NCI-H524 (cell line): Measurements from ENCODE around the gene CAMSAP3.

Experiments used
- DNase-seq, 2 experiments: peaks; one replicate each; lab custom pipeline; 2025; lab: John Stamatoyannopoulos, UW

The CAMSAP3 gene

DNA sequence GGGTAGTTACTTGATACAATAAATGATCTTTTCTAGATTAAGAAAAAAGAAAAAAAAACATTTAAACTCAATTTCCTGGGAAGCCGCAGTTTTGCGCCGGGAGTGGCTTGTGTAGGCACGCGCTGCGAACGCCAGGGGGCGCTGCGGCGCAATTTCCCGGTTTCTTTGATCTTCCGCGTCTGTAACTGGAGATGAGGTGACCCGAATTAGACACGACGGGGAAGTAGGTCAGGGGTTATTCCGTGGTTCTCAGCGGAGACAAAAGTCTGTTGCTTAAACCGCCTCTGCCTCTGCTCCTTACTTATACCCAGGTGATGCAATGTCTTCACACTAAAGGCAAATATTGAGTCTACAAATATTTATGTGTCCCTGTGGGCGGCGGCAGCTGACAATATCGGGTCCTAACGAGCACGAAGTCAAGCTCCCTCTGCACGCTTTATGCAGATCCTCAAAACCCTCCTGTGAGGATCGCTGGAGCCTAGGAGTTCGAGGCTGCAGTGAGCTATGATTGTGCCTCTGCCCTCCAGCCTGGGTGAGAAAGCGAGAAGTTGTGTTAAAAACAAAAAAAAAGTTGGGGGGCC lies 56.5 kb downstream of the CAMSAP3 start:
- peak; percentile 66 to 82 for DNase-seq

DNA sequence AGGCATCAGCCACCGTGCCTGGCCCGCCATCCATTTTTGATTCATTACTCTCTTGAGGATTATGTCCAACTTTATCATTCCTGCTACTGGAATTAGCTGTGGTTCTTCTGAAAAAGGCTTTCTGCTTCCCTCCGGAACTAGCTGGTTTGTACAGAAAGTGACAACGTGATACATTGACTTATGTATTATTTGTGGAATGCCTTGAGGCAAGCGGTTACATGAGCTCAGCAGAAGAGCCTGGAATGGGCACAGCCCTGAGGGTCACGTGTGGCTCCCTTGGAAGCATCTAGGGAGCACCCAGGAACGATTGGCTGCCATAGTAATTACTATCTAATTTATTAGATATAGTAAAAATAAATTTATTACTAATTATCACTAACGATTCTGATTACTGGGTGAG lies 58.7 kb downstream of the CAMSAP3 start:
- no peak for DNase-seq

DNA sequence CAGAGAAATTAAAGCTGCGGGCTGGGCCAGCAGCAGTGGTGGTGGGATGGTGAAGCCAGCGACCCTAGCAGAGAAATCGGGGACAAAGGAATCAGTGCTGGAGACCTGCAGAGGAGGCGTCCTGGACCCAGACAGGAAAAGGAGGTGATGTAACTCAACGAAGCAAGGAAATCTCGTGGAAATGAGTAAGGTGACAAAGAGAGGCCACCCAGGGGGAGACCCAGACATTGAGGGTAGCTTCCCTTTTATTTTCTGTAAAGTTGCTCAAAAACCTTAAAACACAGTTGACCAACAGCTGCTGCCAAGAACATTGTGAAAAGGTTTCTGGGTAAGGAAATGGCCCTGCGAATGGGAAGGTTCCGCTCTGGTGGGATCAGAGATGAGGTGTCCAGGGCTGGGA lies 59.9 kb downstream of the CAMSAP3 start:
- DNase-seq, result no peak

DNA sequence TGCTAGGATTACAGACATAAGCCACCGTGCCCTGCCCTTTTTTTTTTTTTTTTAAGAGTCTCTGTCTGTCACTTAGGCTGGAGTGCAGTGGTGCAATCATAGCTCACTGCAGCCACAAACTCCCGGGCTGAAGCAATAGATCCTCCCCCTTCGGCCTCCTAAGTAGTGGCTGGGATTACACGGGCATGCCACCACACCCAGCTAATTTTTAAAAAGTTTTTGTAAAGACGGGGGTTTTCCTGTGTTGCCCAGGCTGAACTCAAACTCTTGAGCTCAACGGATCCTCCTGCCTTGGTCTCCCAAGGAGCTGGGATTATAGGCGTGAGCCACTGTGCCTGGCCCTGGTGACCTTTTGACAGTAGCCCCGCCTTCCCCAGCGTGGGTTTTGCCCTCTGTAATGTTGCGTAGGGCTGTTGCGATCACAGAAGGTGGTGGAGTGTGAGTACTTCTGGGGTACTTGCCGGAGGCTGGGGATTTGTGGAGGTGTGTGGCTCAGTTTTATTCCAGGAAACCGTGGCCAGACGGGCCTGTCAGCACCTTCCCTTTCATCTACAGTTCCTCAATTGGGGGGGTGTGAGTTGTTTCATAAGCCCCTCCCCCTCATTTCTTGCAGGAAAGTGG lies 61.6 kb downstream of the CAMSAP3 start:
- DNase-seq, result no peak

DNA sequence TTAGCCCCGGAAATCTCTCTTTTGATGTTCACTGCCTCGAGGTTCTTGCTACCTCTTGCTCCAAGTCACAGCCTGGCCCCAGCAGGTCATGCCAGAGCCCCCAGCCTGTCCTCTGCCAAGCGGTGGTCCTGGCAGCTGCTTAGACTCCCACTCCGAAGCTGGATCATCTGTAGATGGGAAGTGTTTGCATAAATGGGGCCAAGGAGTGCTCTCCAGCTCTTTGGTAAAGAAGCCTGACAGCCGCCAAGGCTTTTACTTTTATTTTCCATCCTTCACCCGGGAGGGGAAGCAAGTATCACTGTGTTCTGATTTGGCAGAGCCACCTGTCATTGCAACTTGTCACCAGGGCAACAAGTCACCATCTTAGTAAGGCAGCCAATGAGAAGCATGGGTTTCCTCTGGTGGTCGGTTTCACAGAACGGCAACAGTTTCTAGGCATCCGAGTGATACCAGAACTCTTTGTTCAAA lies 62.6 kb downstream of the CAMSAP3 start:
- DNase-seq, result peak; percentile 66 to 84

DNA sequence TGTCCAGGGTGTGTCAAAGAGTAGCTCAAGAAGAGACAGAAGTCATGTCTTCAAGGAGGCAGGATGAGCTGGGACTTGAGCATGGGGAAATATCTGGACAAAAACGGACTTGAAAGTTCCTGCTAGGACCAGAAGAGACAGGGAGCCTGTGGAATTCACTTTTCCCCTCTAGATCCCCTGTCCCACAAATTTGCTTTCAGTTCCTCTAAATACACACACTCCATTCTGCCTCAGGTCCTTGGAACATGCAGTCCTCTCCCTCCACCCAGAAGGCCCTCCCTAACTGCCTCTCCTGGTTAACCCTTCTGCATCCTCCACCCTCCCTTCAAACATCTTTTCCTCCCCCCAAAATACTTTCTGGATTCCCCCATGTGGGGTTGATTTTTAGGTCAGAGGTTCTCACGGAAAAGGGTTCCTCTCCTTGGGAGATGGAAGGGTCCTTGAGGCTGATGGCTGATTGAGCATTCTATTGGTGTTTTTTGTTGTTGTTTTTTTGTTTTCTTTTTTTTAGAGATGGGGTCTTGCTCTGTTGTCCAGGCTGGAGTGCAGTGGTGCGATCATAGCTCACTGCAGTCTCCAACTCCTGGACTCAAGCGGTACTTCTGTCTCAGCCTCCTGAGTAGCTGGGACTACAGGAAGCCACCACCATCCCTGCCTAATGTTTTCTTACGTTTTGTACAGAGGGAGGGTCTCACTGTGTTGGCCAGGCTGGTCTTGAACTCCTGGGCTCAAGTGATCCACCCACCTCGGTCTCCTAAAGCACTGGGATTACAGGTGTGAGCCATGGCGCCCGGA lies 66.3 kb downstream of the CAMSAP3 start:
- no peak for DNase-seq

DNA sequence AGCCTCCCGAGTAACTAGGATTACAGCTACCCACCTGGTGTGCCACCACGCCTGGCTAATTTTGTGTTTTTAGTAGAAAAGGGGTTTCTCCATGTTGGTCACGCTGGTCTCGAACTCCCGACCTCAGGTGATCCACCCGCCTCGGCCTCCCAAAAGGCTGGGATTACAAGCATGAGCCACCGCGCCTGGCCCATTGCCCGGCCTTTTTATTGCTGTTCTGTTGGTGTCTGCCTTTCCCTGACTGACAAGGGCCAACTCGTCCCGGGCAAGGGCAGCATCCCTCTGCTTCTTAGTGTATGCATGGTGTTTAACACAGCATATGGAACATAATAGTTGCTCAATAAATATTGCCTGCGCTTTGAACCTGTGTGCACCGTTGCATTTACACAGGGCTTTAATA lies 67.0 kb downstream of the CAMSAP3 start:
- DNase-seq, result no peak

DNA sequence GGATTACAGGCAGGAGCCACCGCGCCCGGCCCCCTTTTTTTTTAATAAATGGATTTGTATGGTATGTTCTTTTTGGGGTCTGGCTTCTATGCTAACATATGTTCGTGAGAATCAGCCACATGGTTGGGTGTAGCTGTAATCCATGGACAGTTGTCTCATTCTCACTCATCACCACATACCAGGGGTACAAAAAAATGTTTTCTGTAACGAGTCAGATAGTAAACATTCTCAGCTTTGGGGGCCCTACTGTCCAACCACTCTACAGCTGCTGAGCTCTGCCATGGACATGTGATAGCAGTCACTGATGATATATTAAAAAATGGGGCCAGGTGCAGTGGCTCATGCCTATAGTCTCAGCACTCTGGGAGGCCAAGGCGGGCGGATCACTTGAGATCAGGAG lies 68.0 kb downstream of the CAMSAP3 start:
- DNase-seq, result no peak

DNA sequence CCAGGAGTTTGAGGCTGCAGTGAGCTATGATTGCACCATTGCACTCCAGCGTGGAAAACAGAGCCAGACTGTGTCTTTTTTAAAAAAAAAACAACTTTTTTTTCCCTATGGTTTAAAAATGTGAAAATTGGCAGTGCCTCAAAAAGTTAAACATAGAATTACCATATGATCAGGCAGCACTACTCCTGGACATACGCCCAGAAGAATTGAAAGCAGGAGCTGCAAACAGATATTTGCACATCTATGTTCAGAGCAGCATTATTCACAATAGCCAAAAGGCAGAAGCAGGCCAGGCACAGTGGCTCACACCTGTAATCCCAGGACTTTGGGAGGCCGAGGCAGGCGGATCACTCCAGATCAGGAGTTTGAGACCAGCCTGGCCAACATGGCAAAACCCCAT lies 69.4 kb downstream of the CAMSAP3 start:
- DNase-seq, result no peak
